Neural progenitor cell (in vitro differentiated cells): ENCODE data around the gene WBP2. TPM values are rescaled to one million over a fixed set of nuclear protein-coding genes. Genes with fewer than 3 reads are reported as not detected.

ENCODE experiments used
- DNase-seq: peaks from one replicate; pipeline ENCODE4 v3.0.0-alpha.2; 2016; ENCODE audit warnings: low spot score
- H2AFZ ChIP-seq: fragments of 200-600 bp; sonication (generic); replicated peaks from 2 replicates; pipeline ENCODE4 v1.6.1; 2016; ENCODE audit warnings: antibody characterized with exemption
- H3F3A ChIP-seq: fragments of 200-600 bp; sonication (generic); 2 replicates; pipeline ENCODE4 v1.6.1; 2016; ENCODE audit warnings: antibody characterized with exemption, low read depth
- H3K27ac ChIP-seq: fragments of 200-600 bp; sonication (generic); 2 replicates; pipeline ENCODE4 v1.5.1; 2016; ENCODE audit warnings: mild to moderate bottlenecking
- H3K27me3 ChIP-seq: fragments of 200-600 bp; sonication (generic); 2 replicates; pipeline ENCODE4 v1.6.1; 2016; ENCODE audit warnings: mild to moderate bottlenecking, moderate library complexity
- H3K36me3 ChIP-seq: fragments of 200-600 bp; sonication (generic); 2 replicates; pipeline ENCODE4 v1.5.1; 2016
- H3K4me1 ChIP-seq: fragments of 200-600 bp; sonication (generic); 2 replicates; pipeline ENCODE4 v1.6.1; 2016; ENCODE audit warnings: mixed run types
- H3K4me2 ChIP-seq: fragments of 200-600 bp; sonication (generic); 2 replicates; pipeline ENCODE4 v1.6.1; 2016
- H3K4me3 ChIP-seq: fragments of 200-600 bp; sonication (generic); 2 replicates; pipeline ENCODE4 v1.5.1; 2016
- H3K79me2 ChIP-seq: fragments of 200-600 bp; sonication (generic); 2 replicates; pipeline ENCODE4 v1.6.1; 2016; ENCODE audit warnings: low read depth
- H3K9ac ChIP-seq: fragments of 200-600 bp; sonication (generic); 2 replicates; pipeline ENCODE4 v1.6.1; 2016
- H3K9me3 ChIP-seq: fragments of 200-600 bp; sonication (generic); 2 replicates; pipeline ENCODE4 v1.5.1; 2016; ENCODE audit warnings: low read depth
- H4K20me1 ChIP-seq: fragments of 200-600 bp; sonication (generic); 2 replicates; pipeline ENCODE4 v1.6.1; 2016; ENCODE audit warnings: low read depth
- H3K27ac Mint-ChIP-seq: 3 replicates; pipeline ENCODE4 v1.8.0; 2021; ENCODE audit warnings: mixed read lengths
- H3K27me3 Mint-ChIP-seq: 2 replicates; pipeline ENCODE4 v1.8.0; 2022; ENCODE audit warnings: low read depth, mild to moderate bottlenecking, inconsistent platforms, moderate library complexity, mixed read lengths; ENCODE audit not compliant: insufficient read depth
- H3K36me3 Mint-ChIP-seq: 3 replicates; pipeline ENCODE4 v1.8.0; 2021; ENCODE audit warnings: mixed read lengths
- H3K4me1 Mint-ChIP-seq: 3 replicates; pipeline ENCODE4 v1.8.0; 2021; ENCODE audit warnings: mixed read lengths
- H3K4me3 Mint-ChIP-seq: 3 replicates; pipeline ENCODE4 v1.8.0; 2021; ENCODE audit warnings: mild to moderate bottlenecking, moderate library complexity, mixed read lengths
- H3K9me3 Mint-ChIP-seq: 3 replicates; pipeline ENCODE4 v1.8.0; 2020; ENCODE audit warnings: mixed read lengths
- CTCF ChIP-seq: fragments of 200-600 bp; sonication (generic); IDR thresholded peaks from 2 replicates; pipeline ENCODE4 v1.5.1; 2017; ENCODE audit warnings: antibody characterized with exemption, mild to moderate bottlenecking
- EZH2 ChIP-seq: fragments of 200-600 bp; sonication (generic); IDR thresholded peaks from 2 replicates; pipeline ENCODE4 v1.6.1; 2017; ENCODE audit warnings: antibody characterized with exemption, mild to moderate bottlenecking, moderate library complexity
- EZH2phosphoT487 ChIP-seq: fragments of 200-600 bp; sonication (generic); IDR thresholded peaks from 2 replicates; pipeline ENCODE4 v1.6.1; 2017; ENCODE audit warnings: antibody characterized with exemption
- total RNA-seq: library from RNA; depleted of rRNA; stranded (reverse); fragments of >200 nt; gene quantifications from 2 replicates; pipeline ENCODE4 v1.2.3, GENCODE V29; 2015; ENCODE audit warnings: low replicate concordance

Gene WBP2
- total RNA-seq, 1 donor from 2014 or later: 20.9 TPM

GRCh38 chr17:75900691-75901533 lies 45.8 kb upstream of the WBP2 start:
- Mint-ChIP-seq H3K9me3 (no peaks in the 10 kb centered on the region), H3K27ac (no peak overlapping the region), H3K27me3 (peaks cover 3% of the 10 kb centered on the region), H3K4me3 (no peak overlapping the region), H3K4me1 (peaks cover 10% of the 10 kb centered on the region), H3K36me3 (peaks cover 2% of the 10 kb centered on the region)
- Histone ChIP-seq H3K4me2 (no peak overlapping the region), H3K9ac (no peak overlapping the region), H3K27ac (no peak overlapping the region), H3K9me3 (no peaks in the 10 kb centered on the region), H3K36me3 (no peaks in the 10 kb centered on the region), H3K27me3 (no peaks in the 10 kb centered on the region), H3K4me3 (no peak overlapping the region), H3K79me2 (peaks cover 21% of the 10 kb centered on the region), H4K20me1 (no peaks in the 10 kb centered on the region), H2AFZ (no peak overlapping the region), H3F3A (peaks cover 32% of the 10 kb centered on the region), H3K4me1 (peaks cover 13% of the 10 kb centered on the region)
- TF ChIP-seq EZH2phosphoT487: no peak
- peak; percentile 1 for DNase-seq

GRCh38 chr17:75899767-75900468 lies 44.8 kb upstream of the WBP2 start:
- peaks cover 2% of the 10 kb centered on the region for H3K36me3 Mint-ChIP-seq
- H3K4me1 ChIP-seq: peaks cover 20% of the 10 kb centered on the region
- H3K9ac ChIP-seq: no peak overlapping the region
- H3K9me3 Mint-ChIP-seq: no peaks in the 10 kb centered on the region
- no peak overlapping the region for H3K4me3 Mint-ChIP-seq
- no peak overlapping the region for H3K4me2 ChIP-seq
- no peak overlapping the region for H2AFZ ChIP-seq
- H3K27ac ChIP-seq: no peak overlapping the region
- peaks cover 23% of the 10 kb centered on the region for H3F3A ChIP-seq
- no peak overlapping the region for H3K4me3 ChIP-seq
- no peaks in the 10 kb centered on the region for H3K9me3 ChIP-seq
- DNase-seq: peak; percentile 1
- peaks cover 31% of the 10 kb centered on the region for H3K79me2 ChIP-seq
- peaks cover under 1% of the 10 kb centered on the region for H4K20me1 ChIP-seq
- H3K36me3 ChIP-seq: no peaks in the 10 kb centered on the region
- peaks cover 3% of the 10 kb centered on the region for H3K27me3 Mint-ChIP-seq
- peaks cover 20% of the 10 kb centered on the region for H3K4me1 Mint-ChIP-seq
- no peaks in the 10 kb centered on the region for H3K27me3 ChIP-seq
- H3K27ac Mint-ChIP-seq: no peak overlapping the region
- TF ChIP-seq EZH2 (no peak), EZH2phosphoT487 (no peak), CTCF (no peak)

- no peaks in the 10 kb centered on the region for H3K27me3 ChIP-seq
- H3K79me2 ChIP-seq: peaks cover 36% of the 10 kb centered on the region
- H2AFZ ChIP-seq: no peak overlapping the region
- Mint-ChIP-seq H3K4me3 (no peak overlapping the region), H3K27me3 (peaks cover 3% of the 10 kb centered on the region), H3K9me3 (no peaks in the 10 kb centered on the region), H3K27ac (no peak overlapping the region), H3K4me1 (peaks cover 21% of the 10 kb centered on the region), H3K36me3 (peaks cover 2% of the 10 kb centered on the region)
- peak; percentile 0 for DNase-seq
- H4K20me1 ChIP-seq: peaks cover 5% of the 10 kb centered on the region
- peaks cover 19% of the 10 kb centered on the region for H3F3A ChIP-seq
- H3K9ac ChIP-seq: no peak overlapping the region
- H3K36me3 ChIP-seq: no peaks in the 10 kb centered on the region
- H3K4me2 ChIP-seq: no peak overlapping the region
- no peak overlapping the region for H3K4me3 ChIP-seq
- H3K4me1 ChIP-seq: peaks cover 25% of the 10 kb centered on the region
- TF ChIP-seq EZH2phosphoT487 (no peak), EZH2 (no peak), CTCF (no peak)
- no peaks in the 10 kb centered on the region for H3K9me3 ChIP-seq
- no peak overlapping the region for H3K27ac ChIP-seq
Observed at GRCh38 chr17:75899353-75899752, 44.2 kb upstream of the WBP2 start.
